B cell (primary cell): ENCODE measurements around the gene COLQ. TPM values are rescaled to one million over a fixed set of nuclear protein-coding genes. Genes with fewer than 3 reads are reported as not detected.

Source experiments
- ATAC-seq: fragments of 200-7000 bp; cut with Tn5 transposase; one replicate; pipeline ENCODE4 v1.10.0; 2021; ENCODE audit warnings: low read depth, mild to moderate bottlenecking, moderate number of reproducible peaks, moderate library complexity
- CTCF ChIA-PET: fragments of 350-600 bp; sonication (Branson Sonifier 250); formaldehyde crosslinking; loops from one replicate; lab custom pipeline; 2021; ENCODE audit warnings: antibody characterized with exemption, inconsistent platforms; lab: Charles Lee
- POLR2A ChIA-PET: fragments of 350-600 bp; sonication (Branson Sonifier 250); formaldehyde crosslinking; loops from one replicate; lab custom pipeline; 2021; ENCODE audit warnings: antibody characterized with exemption; lab: Charles Lee
- DNase-seq: peaks from one replicate; pipeline ENCODE4 v3.0.0; 2013
- H2AFZ ChIP-seq: 2 replicates; pipeline ENCODE4 v1.6.1; 2012; ENCODE audit warnings: mild to moderate bottlenecking, low read depth, low read length; ENCODE audit not compliant: insufficient read depth, poor library complexity, severe bottlenecking
- H3K27ac ChIP-seq, 2 donors: 1 replicate in 1 of 2; 2 replicates in 1 of 2; pipeline ENCODE4 v1.5.1; 2012 to 2013; ENCODE audit warnings: low read length in 2 of 2, mild to moderate bottlenecking in 2 of 2, moderate library complexity in 1 of 2
- H3K27me3 ChIP-seq, 4 experiments: fragments of 200-600 bp in 1 of 4; sonication (generic) in 1 of 4; replicated peaks in 1 of 4; 1 replicate in 2 of 4; 2 replicates in 2 of 4; pipeline versions ENCODE4 v1.6.1 to v1.7.0; 2013 to 2016; ENCODE audit warnings: low read length in 3 of 4, mild to moderate bottlenecking in 2 of 4, mixed read lengths in 1 of 4, moderate library complexity in 1 of 4; ENCODE audit not compliant: insufficient read depth in 4 of 4, control insufficient read depth in 3 of 4; ENCODE audit errors: control extremely low read depth in 1 of 4
- H3K36me3 ChIP-seq, 2 experiments: replicated peaks in 1 of 2; 1 replicate in 1 of 2; 2 replicates in 1 of 2; pipeline versions ENCODE4 v1.6.1 to v1.7.1; 2013; ENCODE audit warnings: low read length in 1 of 2; ENCODE audit not compliant: insufficient read depth in 2 of 2, control insufficient read depth in 1 of 2; ENCODE audit errors: control extremely low read depth in 1 of 2, extremely low read depth in 1 of 2
- H3K4me1 ChIP-seq, 2 donors: fragments of 200-600 bp in 1 of 2; sonication (generic) in 1 of 2; 1 replicate in 1 of 2; 2 replicates in 1 of 2; pipeline versions ENCODE4 v1.5.1 to v1.6.1; 2013 to 2017; ENCODE audit warnings: low read length in 2 of 2; ENCODE audit not compliant: control insufficient read depth in 2 of 2, insufficient read depth in 2 of 2
- H3K4me2 ChIP-seq: replicated peaks from 2 replicates; pipeline ENCODE3; 2012; ENCODE audit warnings: mild to moderate bottlenecking, low read depth, low read length; ENCODE audit not compliant: poor library complexity, severe bottlenecking
- H3K4me3 ChIP-seq, 5 experiments: fragments of 200-600 bp in 1 of 5; sonication (generic) in 1 of 5; 1 replicate in 3 of 5; 2 replicates in 2 of 5; pipeline versions ENCODE4 v1.5.1 to v1.7.0; 2011 to 2016; ENCODE audit warnings: low read length in 4 of 5, mild to moderate bottlenecking in 4 of 5, low read depth in 2 of 5, control low read depth in 1 of 5, moderate library complexity in 1 of 5; ENCODE audit not compliant: insufficient read depth in 1 of 5; ENCODE audit errors: control extremely low read depth in 1 of 5, extremely low read depth in 1 of 5
- H3K79me2 ChIP-seq: fragments of 200-600 bp; sonication (generic); one replicate; pipeline ENCODE4 v1.6.0; 2016; ENCODE audit warnings: low read length; ENCODE audit not compliant: control insufficient read depth, insufficient read depth
- H3K9ac ChIP-seq: fragments of 200-600 bp; sonication (generic); 2 replicates; pipeline ENCODE4 v1.6.1; 2017; ENCODE audit warnings: mild to moderate bottlenecking, low read length, moderate library complexity
- H3K9me3 ChIP-seq, 3 donors: one replicate each; pipeline versions ENCODE4 v1.6.1 to v1.7.1; 2013; ENCODE audit warnings: low read length in 2 of 3; ENCODE audit not compliant: control insufficient read depth in 2 of 3, insufficient read depth in 1 of 3; ENCODE audit errors: control extremely low read depth in 1 of 3
- H4K20me1 ChIP-seq: 2 replicates; pipeline ENCODE4 v1.6.0; 2012; ENCODE audit warnings: mild to moderate bottlenecking, low read length; ENCODE audit not compliant: insufficient read depth, control insufficient read depth, poor library complexity, severe bottlenecking
- H3K27ac Mint-ChIP-seq: one replicate; pipeline ENCODE4 v1.8.0; 2021; ENCODE audit warnings: mixed read lengths
- H3K27me3 Mint-ChIP-seq: one replicate; pipeline ENCODE4 v1.8.0; 2021; ENCODE audit warnings: mixed read lengths
- H3K4me1 Mint-ChIP-seq: one replicate; pipeline ENCODE4 v1.8.0; 2021; ENCODE audit warnings: mixed read lengths
- H3K4me3 Mint-ChIP-seq: one replicate; pipeline ENCODE4 v1.8.0; 2021; ENCODE audit warnings: mixed read lengths
- H3K9me3 Mint-ChIP-seq: one replicate; pipeline ENCODE4 v1.8.0; 2022; ENCODE audit warnings: mixed read lengths; ENCODE audit not compliant: insufficient read depth
- EZH2 ChIP-seq: IDR thresholded peaks from 2 replicates; pipeline ENCODE4 v1.6.1; 2012; ENCODE audit warnings: borderline replicate concordance, low read depth, mild to moderate bottlenecking, moderate library complexity, low read length; ENCODE audit not compliant: insufficient read depth, poor library complexity, severe bottlenecking
- WGBS: methylation state at CpG from one replicate; pipeline ENCODE4 v1.1.5; 2013; ENCODE audit warnings: missing lambda C conversion rate; ENCODE audit not compliant: insufficient coverage; 5-methylcytosine and 5-hydroxymethylcytosine counted together
- intact Hi-C: fragments of 100-400 bp; cut with micrococcal nuclease; formaldehyde crosslinking; loops from one replicate; pipeline ENCODE4 v1.10.0; 2022
- polyA plus RNA-seq: library from polyadenylated mRNA; depleted of rRNA; stranded (reverse); fragments of >200 nt; gene quantifications from 2 replicates; pipeline ENCODE4 v1.2.3, GENCODE V29; 2012
- total RNA-seq, 2 donors: library from RNA; stranded (reverse); fragments of 120-200 nt in 1 of 2; gene quantifications; 1 replicate in 1 of 2; 2 replicates in 1 of 2; pipeline versions ENCODE4 v1.2.3 to v1.2.4, GENCODE V29; 2013 to 2022
- TF ChIP-seq, protein P1 (sequence below): fragments of 200-600 bp; IDR thresholded peaks from one replicate; pipeline ENCODE4 v1.8.0; 2022; ENCODE audit warnings: antibody characterized with exemption, mild to moderate bottlenecking

The COLQ gene
- total and polyA plus RNA-seq, 2 donors (not counting 1 experiment from before 2014, with no cell fraction given) = 1.9 to 2.5 TPM

DNA sequence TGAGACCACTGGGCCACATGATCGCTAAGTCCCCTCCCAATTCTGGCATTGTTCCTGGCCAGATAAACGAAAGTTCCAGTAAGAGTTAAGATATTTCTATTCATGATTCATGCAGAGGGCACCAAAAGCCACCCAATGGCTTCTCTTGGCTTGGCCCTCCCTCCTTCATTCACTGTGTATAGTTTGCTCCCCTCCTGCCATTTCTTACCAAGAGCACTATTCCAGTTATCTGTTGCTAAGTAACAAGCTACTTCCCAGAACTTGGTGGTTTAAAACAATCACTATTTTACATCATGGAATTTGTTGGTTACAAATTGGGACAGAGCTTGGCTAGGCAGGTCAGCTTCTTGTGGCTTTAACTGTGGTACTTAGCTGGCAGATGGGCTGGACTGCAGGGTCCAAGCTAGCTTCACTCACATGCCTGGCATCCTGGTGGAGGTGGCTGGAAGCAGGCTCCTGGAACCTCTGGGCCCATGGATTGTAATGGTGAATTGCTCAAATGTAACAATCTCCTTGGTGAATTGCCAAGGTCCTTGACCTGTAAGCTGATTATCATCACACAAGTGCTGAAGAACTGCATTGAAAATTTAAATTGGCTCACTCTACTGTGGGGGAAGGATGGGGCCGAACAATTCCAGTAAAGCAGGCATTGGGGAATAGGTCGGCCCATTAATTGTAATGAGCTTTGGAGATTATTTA, 77.5 kb downstream of the COLQ start:
- H3K27ac Mint-ChIP-seq = no peak overlapping the region
- no peak overlapping the region for H3K27ac ChIP-seq
- no peak for TF ChIP-seq EZH2
- TF ChIP-seq, protein P1, sequence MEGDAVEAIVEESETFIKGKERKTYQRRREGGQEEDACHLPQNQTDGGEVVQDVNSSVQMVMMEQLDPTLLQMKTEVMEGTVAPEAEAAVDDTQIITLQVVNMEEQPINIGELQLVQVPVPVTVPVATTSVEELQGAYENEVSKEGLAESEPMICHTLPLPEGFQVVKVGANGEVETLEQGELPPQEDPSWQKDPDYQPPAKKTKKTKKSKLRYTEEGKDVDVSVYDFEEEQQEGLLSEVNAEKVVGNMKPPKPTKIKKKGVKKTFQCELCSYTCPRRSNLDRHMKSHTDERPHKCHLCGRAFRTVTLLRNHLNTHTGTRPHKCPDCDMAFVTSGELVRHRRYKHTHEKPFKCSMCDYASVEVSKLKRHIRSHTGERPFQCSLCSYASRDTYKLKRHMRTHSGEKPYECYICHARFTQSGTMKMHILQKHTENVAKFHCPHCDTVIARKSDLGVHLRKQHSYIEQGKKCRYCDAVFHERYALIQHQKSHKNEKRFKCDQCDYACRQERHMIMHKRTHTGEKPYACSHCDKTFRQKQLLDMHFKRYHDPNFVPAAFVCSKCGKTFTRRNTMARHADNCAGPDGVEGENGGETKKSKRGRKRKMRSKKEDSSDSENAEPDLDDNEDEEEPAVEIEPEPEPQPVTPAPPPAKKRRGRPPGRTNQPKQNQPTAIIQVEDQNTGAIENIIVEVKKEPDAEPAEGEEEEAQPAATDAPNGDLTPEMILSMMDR = no peak
- no peak overlapping the region for H3K9ac ChIP-seq
- CTCF ChIA-PET = interaction anchor here (1.3 kb wide), 1 partner anchor 112 kb away, joined by 3 read pairs; no protein-coding TSS in a partner anchor
- H3K27me3 ChIP-seq = no peaks in the 10 kb centered on the region
- POLR2A ChIA-PET = interaction anchor here (0.7 kb wide), 1 partner anchor 975 kb away, joined by 3 read pairs; no protein-coding TSS in a partner anchor
- H3K4me1 ChIP-seq = no peaks in the 10 kb centered on the region
- no peak overlapping the region for H3K4me3 Mint-ChIP-seq
- H3K27me3 Mint-ChIP-seq = no peaks in the 10 kb centered on the region
- H3K4me3 ChIP-seq = no peak overlapping the region
- intact Hi-C loops = loop anchor here (10.0 kb wide), 1 partner anchor 101 kb away; no protein-coding TSS in a partner anchor
- H3K36me3 ChIP-seq = peaks cover 7 to 31% of the 10 kb centered on the region in 2 experiments
- 100% methylated on average over 1 of the region's 4 CpGs for WGBS
- ATAC-seq = no peak
- H3K79me2 ChIP-seq = no peaks in the 10 kb centered on the region
- no peaks in the 10 kb centered on the region for H3K9me3 Mint-ChIP-seq
- no peak for DNase-seq
- no peaks in the 10 kb centered on the region for H3K9me3 ChIP-seq
- H4K20me1 ChIP-seq = no peaks in the 10 kb centered on the region
- H2AFZ ChIP-seq = no peak overlapping the region
- no peak overlapping the region for H3K4me2 ChIP-seq
- no peaks in the 10 kb centered on the region for H3K4me1 Mint-ChIP-seq

DNA sequence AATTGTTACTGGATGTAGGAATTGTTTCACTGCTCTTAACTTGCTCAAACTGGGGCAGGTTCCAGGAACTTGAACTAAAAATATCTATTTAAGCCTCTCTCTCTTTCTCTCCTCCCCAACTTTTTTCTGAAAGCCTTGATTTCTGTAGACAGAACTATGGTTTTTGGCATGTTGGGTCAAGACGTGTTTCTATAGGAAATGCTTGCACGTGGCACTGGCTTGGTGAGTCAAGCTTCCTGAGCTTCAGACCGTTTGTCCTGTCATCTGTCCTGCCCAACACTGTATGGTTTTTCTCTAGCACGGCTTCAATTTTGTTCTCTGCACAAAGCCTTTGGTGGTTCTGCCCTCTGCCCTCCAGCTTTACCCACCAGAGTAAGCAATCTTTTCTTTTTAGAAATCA, 80.6 kb downstream of the COLQ start:
- Histone ChIP-seq H3K79me2 (no peaks in the 10 kb centered on the region), H2AFZ (no peak overlapping the region), H3K9ac (no peak overlapping the region), H3K9me3 (no peaks in the 10 kb centered on the region), H3K4me3 (no peak overlapping the region), H3K27me3 (no peaks in the 10 kb centered on the region), H3K27ac (no peak overlapping the region), H3K36me3 (peaks cover 15 to 56% of the 10 kb centered on the region in 2 experiments), H4K20me1 (peaks cover under 1% of the 10 kb centered on the region), H3K4me2 (no peak overlapping the region), H3K4me1 (no peaks in the 10 kb centered on the region)
- DNase-seq (no peak), ATAC-seq (no peak)
- intact Hi-C loops = loop anchor here (10.0 kb wide), 1 partner anchor 104 kb away; no protein-coding TSS in a partner anchor
- 33% methylated on average over 4 of the region's 4 CpGs for WGBS
- no peaks in the 10 kb centered on the region for H3K9me3 Mint-ChIP-seq
- TF ChIP-seq, protein P1 = no peak
- TF ChIP-seq EZH2 = no peak
- no peak overlapping the region for H3K4me3 Mint-ChIP-seq
- H3K4me1 Mint-ChIP-seq = no peaks in the 10 kb centered on the region
- CTCF ChIA-PET = no interaction called here
- no peak overlapping the region for H3K27ac Mint-ChIP-seq
- no peaks in the 10 kb centered on the region for H3K27me3 Mint-ChIP-seq
- POLR2A ChIA-PET = no interaction called here
